Tibial artery (tissue), 4 donors: ENCODE data around the gene WDR75.
A peak's percentile ranks its signal among the peaks of the same experiment; 100 is the strongest.

Experiments used
- DNase-seq, 2 donors: peaks; one replicate each; pipeline ENCODE4 v3.0.0-alpha.2; 2019
- H3K27ac ChIP-seq, 2 donors: fragments of 200-600 bp; sonication (generic) in 1 of 2; 1 replicate in 1 of 2; 2 replicates in 1 of 2; pipeline ENCODE4 v1.5.1; 2018 to 2019; ENCODE audit warnings: mild to moderate bottlenecking in 1 of 2
- H3K27me3 ChIP-seq, 2 donors: fragments of 200-600 bp; sonication (generic) in 1 of 2; one replicate each; pipeline versions ENCODE4 v1.5.1 to v1.6.0; 2016 to 2019
- H3K36me3 ChIP-seq, 3 donors: fragments of 200-600 bp; sonication (generic) in 2 of 3; one replicate each; pipeline ENCODE4 v1.5.1; 2016 to 2019; ENCODE audit warnings: mild to moderate bottlenecking in 2 of 3
- H3K4me1 ChIP-seq, 4 donors: fragments of 200-600 bp; sonication (generic) in 2 of 4; 1 replicate in 3 of 4; 2 replicates in 1 of 4; pipeline ENCODE4 v1.5.1; 2016 to 2019
- H3K4me3 ChIP-seq, 2 donors: fragments of 200-600 bp; sonication (generic) in 1 of 2; 1 replicate in 1 of 2; 2 replicates in 1 of 2; pipeline ENCODE4 v1.5.1; 2018 to 2019; ENCODE audit warnings: mild to moderate bottlenecking in 2 of 2
- H3K9me3 ChIP-seq, 3 donors: fragments of 200-600 bp; sonication (generic) in 1 of 3; one replicate each; pipeline ENCODE4 v1.5.1; 2016 to 2019
- intact Hi-C: fragments of 100-400 bp; cut with DNase I; formaldehyde crosslinking; loops from one replicate; pipeline ENCODE4 v1.15.0; 2023; ENCODE audit warnings: low total_unique reads
- TF ChIP-seq, protein P1 (sequence below), 2 experiments: fragments of 200-600 bp in 1 of 2; fragments of 450-650 bp in 1 of 2; IDR thresholded peaks; one replicate each; pipeline ENCODE4 v1.5.1; 2017 to 2019; ENCODE audit warnings: antibody characterized with exemption in 2 of 2, mild to moderate bottlenecking in 1 of 2, moderate library complexity in 1 of 2

The WDR75 gene

DNA sequence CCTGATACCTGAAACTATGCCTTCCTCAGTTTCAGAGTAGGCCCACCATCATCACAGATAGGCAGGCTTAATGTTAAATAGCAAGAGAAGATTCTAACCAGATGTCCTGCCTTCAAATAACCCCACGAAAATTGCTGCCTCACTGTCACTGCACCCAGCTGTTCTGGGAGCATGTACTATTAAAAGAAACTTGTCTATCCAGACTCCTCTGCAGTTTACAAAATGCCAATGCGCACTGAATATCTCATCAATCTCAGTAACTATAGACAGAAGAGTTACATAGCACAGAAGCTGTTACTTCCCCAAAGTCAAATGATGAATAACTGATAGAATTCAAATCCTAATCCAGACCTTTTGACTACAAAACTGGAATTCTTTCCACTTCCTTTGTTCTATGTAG is 43.9 kb downstream of the WDR75 start:
- Histone ChIP-seq H3K27ac (no peak overlapping the region), H3K4me3 (no peak overlapping the region), H3K36me3 (no peaks in the 10 kb centered on the region), H3K27me3 (no peaks in the 10 kb centered on the region), H3K4me1 (no peaks in the 10 kb centered on the region), H3K9me3 (no peaks in the 10 kb centered on the region)
- intact Hi-C loops: no loop called here
- TF ChIP-seq, protein P1, sequence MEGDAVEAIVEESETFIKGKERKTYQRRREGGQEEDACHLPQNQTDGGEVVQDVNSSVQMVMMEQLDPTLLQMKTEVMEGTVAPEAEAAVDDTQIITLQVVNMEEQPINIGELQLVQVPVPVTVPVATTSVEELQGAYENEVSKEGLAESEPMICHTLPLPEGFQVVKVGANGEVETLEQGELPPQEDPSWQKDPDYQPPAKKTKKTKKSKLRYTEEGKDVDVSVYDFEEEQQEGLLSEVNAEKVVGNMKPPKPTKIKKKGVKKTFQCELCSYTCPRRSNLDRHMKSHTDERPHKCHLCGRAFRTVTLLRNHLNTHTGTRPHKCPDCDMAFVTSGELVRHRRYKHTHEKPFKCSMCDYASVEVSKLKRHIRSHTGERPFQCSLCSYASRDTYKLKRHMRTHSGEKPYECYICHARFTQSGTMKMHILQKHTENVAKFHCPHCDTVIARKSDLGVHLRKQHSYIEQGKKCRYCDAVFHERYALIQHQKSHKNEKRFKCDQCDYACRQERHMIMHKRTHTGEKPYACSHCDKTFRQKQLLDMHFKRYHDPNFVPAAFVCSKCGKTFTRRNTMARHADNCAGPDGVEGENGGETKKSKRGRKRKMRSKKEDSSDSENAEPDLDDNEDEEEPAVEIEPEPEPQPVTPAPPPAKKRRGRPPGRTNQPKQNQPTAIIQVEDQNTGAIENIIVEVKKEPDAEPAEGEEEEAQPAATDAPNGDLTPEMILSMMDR (IDR thresholded peaks at IDR 0.05): no peak
- DNase-seq: no peak

DNA sequence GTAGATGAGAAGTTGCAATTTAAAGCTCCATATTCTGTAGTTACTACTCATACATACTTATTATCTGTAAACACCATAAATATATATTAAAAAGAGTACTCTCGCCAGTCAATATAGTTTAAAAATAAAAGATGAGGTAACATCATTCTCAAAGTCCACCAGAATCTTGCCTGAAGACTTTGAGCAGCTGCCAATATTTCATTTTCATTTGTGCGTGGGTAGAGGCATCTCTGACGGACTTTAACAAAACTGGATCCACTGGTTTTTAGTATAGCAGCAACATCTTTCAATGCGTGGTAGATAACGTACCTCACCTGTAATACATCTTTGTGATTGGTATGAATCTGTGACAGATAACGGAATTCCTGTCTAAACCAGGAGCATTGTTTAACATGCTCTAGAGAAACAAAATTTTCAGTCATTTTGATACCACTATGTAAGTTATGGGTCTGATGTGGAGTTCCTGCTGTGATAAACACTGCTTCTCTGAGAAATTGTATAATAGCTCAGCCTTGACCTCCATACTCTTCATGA is 45.0 kb downstream of the WDR75 start:
- Histone ChIP-seq H3K36me3 (no peaks in the 10 kb centered on the region), H3K4me1 (no peaks in the 10 kb centered on the region), H3K4me3 (no peak overlapping the region), H3K27me3 (no peaks in the 10 kb centered on the region), H3K27ac (no peak overlapping the region), H3K9me3 (no peaks in the 10 kb centered on the region)
- TF ChIP-seq, protein P1 (IDR thresholded peaks at IDR 0.05): no peak
- DNase-seq: no peak
- intact Hi-C loops: no loop called here

DNA sequence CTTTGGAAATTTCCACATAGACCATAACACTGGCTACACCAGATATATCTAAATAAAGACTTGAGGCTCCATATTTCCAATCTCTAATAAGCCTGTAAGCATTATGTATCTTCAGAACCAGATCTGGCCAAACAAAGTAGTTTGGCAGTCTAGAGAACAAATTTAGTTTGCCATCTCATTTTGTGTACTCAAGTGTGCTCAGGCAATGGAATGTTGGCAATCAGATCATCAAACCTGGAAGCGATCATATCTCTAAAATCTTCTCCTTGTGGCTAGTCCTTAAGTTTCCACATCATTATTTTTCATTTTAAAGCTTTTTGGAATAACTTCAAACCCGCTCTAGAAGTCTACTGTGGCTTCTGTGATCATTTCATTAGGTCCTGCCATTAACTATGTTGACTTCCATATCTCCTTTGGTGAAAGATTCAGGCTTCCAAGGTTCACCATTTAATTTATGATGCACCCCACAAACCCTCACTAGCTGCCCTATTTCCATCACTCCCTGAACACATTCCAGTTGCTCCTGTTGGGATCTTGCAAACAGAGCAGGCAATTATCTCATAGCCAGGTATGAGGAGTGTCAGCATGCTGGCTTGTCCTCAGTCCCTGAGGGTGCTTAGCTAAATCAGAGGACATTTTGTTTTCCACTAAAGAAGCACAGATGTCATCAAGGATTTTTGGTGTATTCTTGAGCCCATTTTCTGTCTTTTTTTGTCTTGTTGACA is 46.2 kb downstream of the WDR75 start:
- Histone ChIP-seq H3K4me1 (no peaks in the 10 kb centered on the region), H3K9me3 (no peaks in the 10 kb centered on the region), H3K27ac (no peak overlapping the region), H3K36me3 (no peaks in the 10 kb centered on the region), H3K27me3 (no peaks in the 10 kb centered on the region), H3K4me3 (no peak overlapping the region)
- TF ChIP-seq, protein P1 (IDR thresholded peaks at IDR 0.05): no peak
- DNase-seq: no peak
- intact Hi-C loops: no loop called here

DNA sequence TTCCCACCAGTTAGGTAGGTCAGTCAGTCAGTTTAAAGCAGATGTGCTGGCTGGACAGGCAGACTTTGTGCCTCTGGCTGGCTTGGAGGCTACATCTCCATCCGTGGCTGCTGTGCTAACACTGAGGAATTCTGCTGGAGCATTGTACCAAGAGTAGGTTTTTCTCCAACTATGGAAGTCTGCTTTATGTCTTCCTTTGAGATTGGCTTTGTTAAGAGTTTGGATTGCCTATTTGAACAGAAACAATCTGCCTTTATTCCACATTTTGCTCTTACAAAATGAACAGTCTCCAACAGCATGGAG is 46.7 kb downstream of the WDR75 start:
- Histone ChIP-seq H3K9me3 (no peaks in the 10 kb centered on the region), H3K36me3 (no peaks in the 10 kb centered on the region), H3K27ac (no peak overlapping the region), H3K4me1 (no peaks in the 10 kb centered on the region), H3K4me3 (no peak overlapping the region), H3K27me3 (no peaks in the 10 kb centered on the region)
- no peak for DNase-seq
- intact Hi-C loops: no loop called here
- TF ChIP-seq, protein P1 (IDR thresholded peaks at IDR 0.05): no peak

DNA sequence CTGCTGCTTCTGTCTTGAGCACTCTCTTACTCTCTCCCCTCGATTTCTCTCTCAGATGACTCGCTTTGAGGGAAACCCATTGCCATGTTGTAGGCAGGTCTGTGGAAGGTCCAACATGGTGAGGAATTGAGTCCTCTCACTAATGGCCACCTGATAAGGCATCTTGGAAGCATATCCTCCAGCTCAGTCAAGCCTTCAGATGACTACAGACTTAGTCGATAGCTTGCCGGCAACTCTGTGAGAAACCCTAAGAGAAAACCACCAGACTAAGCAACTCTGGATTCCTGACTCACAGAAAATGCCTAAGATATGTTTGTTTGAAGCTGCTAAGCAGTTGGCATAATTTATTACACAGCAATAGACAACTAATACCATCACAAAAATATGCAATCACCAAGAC is 51.2 kb downstream of the WDR75 start:
- no peak overlapping the region for H3K4me3 ChIP-seq
- H3K27ac ChIP-seq: no peak overlapping the region
- no peaks in the 10 kb centered on the region for H3K4me1 ChIP-seq
- no peaks in the 10 kb centered on the region for H3K9me3 ChIP-seq
- intact Hi-C loops: no loop called here
- TF ChIP-seq, protein P1 (IDR thresholded peaks at IDR 0.05): no peak
- no peaks in the 10 kb centered on the region for H3K36me3 ChIP-seq
- no peak for DNase-seq
- H3K27me3 ChIP-seq: no peaks in the 10 kb centered on the region

DNA sequence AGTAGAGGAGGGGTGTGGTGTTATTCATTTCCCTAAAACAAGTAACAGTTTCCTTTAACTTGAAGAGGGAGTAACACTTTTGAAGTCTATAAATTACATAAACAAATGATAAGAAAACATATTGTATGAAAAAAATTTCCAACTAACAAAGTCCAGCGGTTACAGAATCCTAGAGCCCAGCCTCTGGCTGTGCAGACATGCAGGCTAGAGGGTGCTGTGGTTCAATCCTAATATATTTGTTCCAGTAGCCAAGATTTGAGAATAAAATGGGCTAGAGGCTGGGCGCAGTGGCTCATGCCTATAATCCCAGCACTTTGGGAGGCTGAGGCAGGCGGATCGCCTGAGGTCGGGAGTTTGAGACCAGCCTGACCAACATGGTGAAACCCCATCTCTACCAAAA is 56.9 kb downstream of the WDR75 start:
- intact Hi-C loops: no loop called here
- H3K27me3 ChIP-seq: no peaks in the 10 kb centered on the region
- no peak for DNase-seq
- H3K4me1 ChIP-seq: no peaks in the 10 kb centered on the region
- no peak overlapping the region for H3K27ac ChIP-seq
- H3K9me3 ChIP-seq: no peaks in the 10 kb centered on the region
- TF ChIP-seq, protein P1 (IDR thresholded peaks at IDR 0.05): peak in 1 of 2 experiments; percentile 24
- H3K4me3 ChIP-seq: no peak overlapping the region
- no peaks in the 10 kb centered on the region for H3K36me3 ChIP-seq
